Kidney (tissue), 14 donors: ENCODE results near the gene CAPZB. TPM values are rescaled to one million over a fixed set of nuclear protein-coding genes. Genes with fewer than 3 reads are reported as not detected.

ENCODE experiments used
- DNase-seq, 5 donors: peaks; one replicate each; pipeline ENCODE4 v3.0.0-alpha.2; 2013 to 2020
- FAIRE-seq: peaks from 2 replicates; lab custom pipeline; 2012; peaks lifted over from hg19 to GRCh38; lab: Jason Lieb, UNC
- H3K27ac ChIP-seq, 2 donors: one replicate each; pipeline ENCODE4 v1.7.0; 2013; ENCODE audit warnings: low read depth in 2 of 2, low read length in 2 of 2, inconsistent platforms in 1 of 2
- H3K27me3 ChIP-seq: one replicate; pipeline ENCODE4 v1.7.1; 2013; ENCODE audit warnings: low read length, inconsistent platforms; ENCODE audit not compliant: control insufficient read depth, insufficient read depth
- H3K36me3 ChIP-seq, 3 donors: one replicate each; pipeline versions ENCODE4 v1.7.0 to v1.7.1; 2013; ENCODE audit warnings: low read length in 3 of 3, control low read depth in 1 of 3, inconsistent platforms in 1 of 3; ENCODE audit not compliant: insufficient read depth in 3 of 3, control insufficient read depth in 2 of 3
- H3K4me1 ChIP-seq, 3 donors: one replicate each; pipeline versions ENCODE4 v1.7.0 to v1.7.1; 2013; ENCODE audit warnings: low read length in 3 of 3, inconsistent platforms in 1 of 3, low read depth in 1 of 3; ENCODE audit not compliant: control insufficient read depth in 2 of 3, insufficient read depth in 2 of 3
- H3K4me3 ChIP-seq, 3 donors: one replicate each; pipeline versions ENCODE4 v1.7.0 to v1.8.1; 2013; ENCODE audit warnings: low read length in 3 of 3, control low read depth in 1 of 3, inconsistent platforms in 1 of 3
- H3K9ac ChIP-seq, 3 donors: one replicate each; pipeline versions ENCODE4 v1.7.0 to v1.7.1; 2013; ENCODE audit warnings: low read length in 3 of 3, control low read depth in 1 of 3, inconsistent platforms in 1 of 3
- H3K9me3 ChIP-seq, 3 donors: one replicate each; pipeline versions ENCODE4 v1.7.0 to v1.7.1; 2013; ENCODE audit warnings: low read length in 3 of 3, control low read depth in 1 of 3, inconsistent platforms in 1 of 3; ENCODE audit not compliant: control insufficient read depth in 2 of 3, insufficient read depth in 1 of 3
- intact Hi-C: fragments of 100-400 bp; cut with DNase I; formaldehyde crosslinking; loops from one replicate; pipeline ENCODE4 v1.11.1; 2022
- polyA plus RNA-seq: library from polyadenylated mRNA; stranded (reverse); fragments of 350-450 nt; fragmentation: Illumina TruSeq; extraction: RNeasy Lipid Tissue Mini Kit (QIAGEN cat#74804); gene quantifications from one replicate; pipeline ENCODE4 v1.2.3, GENCODE V29; 2014; ENCODE audit warnings: low read depth, low replicate concordance; ENCODE audit not compliant: insufficient read depth
- total RNA-seq: library from RNA; stranded (reverse); fragmentation: NEBNext Ultra II Directional; extraction: Animal tissue kit (Norgen Biotek cat#: 25700); gene quantifications from one replicate; pipeline ENCODE4 v1.2.1, GENCODE V29; 2021
- TF ChIP-seq, protein P1 (sequence below): IDR thresholded peaks from 3 replicates; pipeline ENCODE4 v1.5.1; 2012; ENCODE audit warnings: mild to moderate bottlenecking, moderate library complexity, borderline replicate concordance; ENCODE audit not compliant: insufficient read depth; ENCODE audit errors: extremely low read depth
- donor health status: control.
- donor health status: control.
- donor health status: control.
- donor health status: control.
- donor health status: control.
- donor health status: DM: yes; HTN: yes; CAD: no.
- donor health status: Normal renal cell carcinoma (clear cell type).

Gene CAPZB
- total and polyA plus RNA-seq, 2 donors from 2014 or later = 253 to 265 TPM

DNA sequence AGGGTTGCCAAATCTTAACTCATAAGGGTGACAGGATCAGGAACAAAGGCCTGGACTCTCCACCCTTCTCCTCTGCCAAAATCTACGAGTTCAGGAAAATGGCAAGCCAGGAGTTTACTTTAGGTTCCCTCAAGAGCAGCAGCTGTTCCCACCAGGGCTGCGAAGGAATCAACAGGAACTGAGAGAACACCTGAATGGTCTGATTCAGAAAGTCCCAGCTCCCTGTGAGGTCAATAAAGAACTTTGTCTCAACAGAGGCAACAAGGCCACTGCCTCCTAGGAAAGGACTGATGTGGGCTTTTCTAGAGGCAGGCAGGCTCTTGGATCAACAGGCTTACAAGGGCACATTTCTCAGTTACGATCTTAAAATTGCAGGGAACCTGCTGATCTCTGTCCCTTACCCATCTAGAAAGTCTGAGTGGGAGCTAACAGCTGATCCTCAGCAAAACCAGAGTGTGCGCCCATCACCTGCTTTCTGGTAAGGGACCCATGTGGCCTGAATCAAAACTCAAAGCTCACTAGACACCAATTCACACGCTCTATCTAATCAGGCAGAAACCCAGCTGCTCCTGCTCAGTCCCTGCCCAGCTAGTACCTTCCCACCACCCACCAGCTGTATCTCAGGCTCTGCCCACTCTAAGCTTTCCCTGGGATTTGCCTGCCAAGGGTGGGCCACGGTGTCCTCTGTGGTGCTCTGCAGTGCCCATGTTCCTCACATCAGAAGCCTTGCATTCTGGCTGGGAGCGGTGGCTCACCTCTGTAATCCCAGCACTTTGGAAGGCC is 83.1 kb downstream of the CAPZB start:
- H3K9ac ChIP-seq = no peak overlapping the region
- TF ChIP-seq, protein P1, sequence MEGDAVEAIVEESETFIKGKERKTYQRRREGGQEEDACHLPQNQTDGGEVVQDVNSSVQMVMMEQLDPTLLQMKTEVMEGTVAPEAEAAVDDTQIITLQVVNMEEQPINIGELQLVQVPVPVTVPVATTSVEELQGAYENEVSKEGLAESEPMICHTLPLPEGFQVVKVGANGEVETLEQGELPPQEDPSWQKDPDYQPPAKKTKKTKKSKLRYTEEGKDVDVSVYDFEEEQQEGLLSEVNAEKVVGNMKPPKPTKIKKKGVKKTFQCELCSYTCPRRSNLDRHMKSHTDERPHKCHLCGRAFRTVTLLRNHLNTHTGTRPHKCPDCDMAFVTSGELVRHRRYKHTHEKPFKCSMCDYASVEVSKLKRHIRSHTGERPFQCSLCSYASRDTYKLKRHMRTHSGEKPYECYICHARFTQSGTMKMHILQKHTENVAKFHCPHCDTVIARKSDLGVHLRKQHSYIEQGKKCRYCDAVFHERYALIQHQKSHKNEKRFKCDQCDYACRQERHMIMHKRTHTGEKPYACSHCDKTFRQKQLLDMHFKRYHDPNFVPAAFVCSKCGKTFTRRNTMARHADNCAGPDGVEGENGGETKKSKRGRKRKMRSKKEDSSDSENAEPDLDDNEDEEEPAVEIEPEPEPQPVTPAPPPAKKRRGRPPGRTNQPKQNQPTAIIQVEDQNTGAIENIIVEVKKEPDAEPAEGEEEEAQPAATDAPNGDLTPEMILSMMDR = no peak
- FAIRE-seq (no peak), DNase-seq (peak in 1 of 5 donors; percentile 33)
- H3K4me1 ChIP-seq = peaks cover 0 to 4% (median 0%) of the 10 kb centered on the region in 3 donors
- no peaks in the 10 kb centered on the region for H3K36me3 ChIP-seq
- intact Hi-C loops = no loop called here
- no peak overlapping the region for H3K4me3 ChIP-seq
- H3K9me3 ChIP-seq = no peaks in the 10 kb centered on the region
- no peaks in the 10 kb centered on the region for H3K27me3 ChIP-seq
- no peak overlapping the region for H3K27ac ChIP-seq

DNA sequence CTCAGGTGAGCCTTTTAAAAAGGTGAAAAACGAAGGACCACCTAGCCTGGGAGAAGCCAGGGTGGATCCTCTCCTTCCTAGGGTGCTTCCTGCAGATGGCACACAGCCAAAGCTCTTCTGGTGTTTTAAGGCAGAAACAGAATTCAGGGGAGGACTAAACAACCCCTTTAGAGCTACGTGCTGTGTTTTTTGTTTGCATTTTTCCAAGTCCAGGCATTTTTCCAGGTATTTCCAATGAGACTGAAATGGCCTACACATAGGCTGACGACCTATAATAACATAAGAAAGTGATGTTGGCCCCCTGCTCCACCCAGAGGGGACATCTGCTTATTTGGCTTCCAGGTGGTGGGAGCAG is 83.8 kb downstream of the CAPZB start:
- TF ChIP-seq, protein P1 = no peak
- intact Hi-C loops = no loop called here
- no peak overlapping the region for H3K27ac ChIP-seq
- no peak overlapping the region for H3K4me3 ChIP-seq
- no peaks in the 10 kb centered on the region for H3K9me3 ChIP-seq
- no peaks in the 10 kb centered on the region for H3K36me3 ChIP-seq
- FAIRE-seq (no peak), DNase-seq (no peak)
- H3K27me3 ChIP-seq = no peaks in the 10 kb centered on the region
- peaks cover 0 to 4% (median 0%) of the 10 kb centered on the region in 3 donors for H3K4me1 ChIP-seq
- no peak overlapping the region for H3K9ac ChIP-seq

DNA sequence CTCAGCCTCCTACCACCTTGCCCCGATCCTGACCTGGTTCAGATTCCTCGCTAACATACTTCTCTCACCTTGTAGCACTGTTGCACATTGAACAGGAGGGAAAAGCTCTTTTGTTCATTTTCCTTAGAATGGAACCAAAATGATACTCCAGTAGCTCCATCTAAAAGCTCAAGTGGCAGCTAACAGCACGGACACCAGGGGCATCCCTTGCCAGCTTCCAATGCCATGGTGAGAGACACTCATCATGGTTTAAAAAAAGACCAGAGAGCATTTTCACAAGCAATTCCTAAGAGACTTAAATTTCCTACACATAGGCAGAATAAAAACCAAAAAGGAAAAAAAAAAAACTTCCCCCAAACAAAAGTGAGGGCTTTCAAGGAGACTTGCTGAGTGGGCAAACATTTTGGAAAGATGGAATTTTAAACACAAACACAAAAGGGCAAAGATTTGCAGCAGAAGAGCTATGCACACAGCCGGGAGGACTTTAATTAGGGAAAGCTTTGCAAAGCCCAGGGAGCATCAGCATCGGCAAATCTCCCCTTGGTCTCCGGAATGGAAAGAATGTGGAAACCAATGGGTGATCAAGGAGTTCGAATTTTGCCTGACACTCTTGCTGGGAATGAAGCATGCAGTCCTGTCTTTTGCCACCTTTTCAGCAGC is 84.3 kb downstream of the CAPZB start:
- no peaks in the 10 kb centered on the region for H3K9me3 ChIP-seq
- TF ChIP-seq, protein P1 = no peak
- intact Hi-C loops = no loop called here
- FAIRE-seq (no peak), DNase-seq (peak in 1 of 5 donors; percentile 10)
- no peak overlapping the region for H3K4me3 ChIP-seq
- H3K27me3 ChIP-seq = no peaks in the 10 kb centered on the region
- no peak overlapping the region for H3K9ac ChIP-seq
- no peak overlapping the region for H3K27ac ChIP-seq
- H3K36me3 ChIP-seq = peaks cover 0 to 1% (median 0%) of the 10 kb centered on the region in 3 donors
- peaks cover 0 to 4% (median 0%) of the 10 kb centered on the region in 3 donors for H3K4me1 ChIP-seq
